DMS114 treated with DMSO at 0.1 percent for 48 hours (cell line): Measurements from ENCODE around the gene EP400.

Experiments used
- DNase-seq: peaks from one replicate; lab custom pipeline; 2025; ENCODE audit not compliant: unreplicated experiment; lab: John Stamatoyannopoulos, UW

Gene EP400

GRCh38 chr12:131923260-131923659 lies 26.5 kb upstream of the EP400 start:
- no peak for DNase-seq

DNA sequence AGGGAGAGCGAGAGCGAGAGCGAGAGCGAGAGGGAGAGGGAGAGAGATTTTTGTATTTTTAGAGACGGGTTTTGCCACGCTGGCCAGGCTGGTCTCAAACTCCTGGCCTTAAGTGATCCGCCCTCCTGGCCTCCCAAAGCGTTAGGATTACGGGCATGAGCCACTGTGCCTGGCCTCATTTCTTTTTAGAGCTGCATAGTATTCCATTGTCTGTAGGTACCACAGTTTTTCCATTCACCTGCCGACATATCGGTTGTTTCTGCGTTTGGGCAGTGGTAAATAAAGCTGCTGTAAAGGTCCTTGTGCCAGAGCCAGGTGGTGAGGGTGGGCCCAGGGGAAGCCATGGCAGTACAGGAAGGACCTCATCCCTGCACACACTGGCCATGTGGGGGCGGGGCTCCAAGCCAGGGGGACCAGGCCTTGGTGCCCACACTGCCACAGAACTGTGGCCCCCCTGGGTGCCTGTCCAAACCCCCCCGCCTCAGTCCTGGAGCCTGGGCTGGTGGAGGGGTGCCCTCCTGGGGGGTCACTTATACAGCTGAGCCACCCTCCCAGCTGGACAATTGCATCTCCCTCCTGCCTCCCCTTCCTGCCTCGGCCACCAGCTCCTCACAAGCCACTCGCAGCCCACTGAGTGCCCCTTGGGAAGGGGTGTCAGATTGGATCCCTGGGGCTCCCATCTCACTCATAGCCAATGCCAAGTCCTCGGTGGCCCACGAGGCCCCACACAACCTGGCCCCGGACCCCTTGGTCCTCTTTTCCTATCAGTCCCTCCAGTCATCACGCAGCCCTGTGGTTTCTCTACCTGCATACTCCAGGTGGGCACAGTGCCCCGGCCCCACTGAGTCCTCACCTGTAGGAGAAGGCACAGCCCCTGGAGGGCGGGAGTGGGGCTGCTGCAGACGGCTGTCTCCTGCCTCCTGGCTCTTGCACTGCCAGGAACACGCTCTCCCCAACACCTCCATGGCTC lies 22.3 kb upstream of the EP400 start:
- no peak for DNase-seq

DNA sequence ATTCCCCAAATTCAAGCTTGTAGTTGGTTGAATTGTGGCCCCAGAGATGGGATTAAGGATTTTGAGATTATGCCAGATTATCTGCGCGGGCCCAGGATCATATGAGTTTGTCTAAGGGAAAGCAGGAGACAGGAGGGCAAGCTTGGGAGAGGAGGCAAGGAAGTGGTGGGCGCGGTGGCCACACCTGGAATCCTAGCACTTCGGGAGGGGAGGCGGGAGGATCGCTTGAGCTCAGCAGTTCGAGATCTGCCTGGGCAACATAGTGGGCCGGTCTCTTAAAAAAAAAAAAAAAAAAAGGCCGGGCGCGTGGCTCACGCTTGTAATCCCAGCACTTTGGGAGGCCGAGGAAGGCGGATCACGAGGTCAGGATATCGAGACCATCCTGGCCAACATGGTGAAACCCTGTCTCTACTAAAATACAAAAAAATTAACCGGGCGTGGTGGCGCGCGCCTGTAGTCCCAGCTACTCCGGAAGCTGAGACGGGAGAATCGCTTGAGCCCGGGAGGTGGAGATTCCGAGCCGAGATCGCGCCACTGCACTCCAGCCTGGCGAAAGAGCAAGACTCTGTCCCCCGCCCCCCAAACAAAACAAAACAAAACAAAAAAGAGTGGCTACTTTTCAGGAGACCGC lies 21.5 kb upstream of the EP400 start:
- no peak for DNase-seq

GRCh38 chr12:131928711-131929580 lies 20.8 kb upstream of the EP400 start, which contains the start of gene PUS1:
Gene PUS1, plus strand, starts transcription at chr12:131929276. Its CDS starts 447 bp downstream, at chr12:131929723.
- DNase-seq = peak; percentile 83

GRCh38 chr12:131929581-131930456 lies 19.9 kb upstream of the EP400 start:
- no peak for DNase-seq

- no peak for DNase-seq
These were observed 19.2 kb upstream of the EP400 start for GRCh38 chr12:131930510-131930909.

GRCh38 chr12:131933387-131933786 lies 16.4 kb upstream of the EP400 start:
- no peak for DNase-seq

- DNase-seq = no peak
These were observed 15.2 kb upstream of the EP400 start for GRCh38 chr12:131934535-131934934.

DNA sequence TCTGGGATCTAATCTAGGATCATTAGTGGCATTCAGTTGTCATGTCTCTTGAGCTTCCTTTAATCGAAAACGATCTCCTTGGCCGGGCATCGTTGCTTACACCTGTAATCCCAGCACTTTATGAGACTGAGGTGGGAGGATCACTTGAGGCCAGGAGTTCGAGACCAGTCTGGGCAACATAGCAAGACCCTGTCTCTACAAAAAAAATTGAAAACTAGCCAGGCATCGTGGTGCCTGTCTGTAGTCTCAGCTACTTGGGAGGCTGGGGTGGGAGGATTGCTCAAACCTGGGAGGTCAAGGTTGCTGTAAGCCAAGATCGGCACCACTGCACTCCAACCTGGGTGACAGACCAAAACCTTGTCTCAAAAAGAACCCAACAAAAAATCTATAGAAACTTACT lies 11.7 kb upstream of the EP400 start:
- no peak for DNase-seq

GRCh38 chr12:131939007-131939406 lies 10.7 kb upstream of the EP400 start:
- no peak for DNase-seq

DNA sequence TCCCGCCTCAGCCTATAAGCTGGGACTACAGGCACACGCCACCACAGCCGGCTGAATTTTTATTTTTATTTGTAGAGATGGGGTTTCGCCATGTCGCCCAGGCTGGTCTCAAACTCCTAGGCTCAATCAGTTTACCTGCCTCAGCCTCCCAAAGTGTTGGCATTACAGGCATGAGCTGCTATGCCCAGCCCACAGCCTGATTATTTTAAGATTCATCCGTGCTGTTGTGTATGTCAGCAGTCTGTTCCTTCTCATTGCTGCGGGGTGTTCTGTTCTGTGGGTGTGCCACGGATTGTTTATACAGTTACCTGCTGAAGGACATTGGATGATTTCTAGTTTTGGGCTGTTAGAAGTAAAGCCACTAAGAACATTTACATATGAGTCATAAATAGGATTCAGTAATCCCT lies 9.6 kb upstream of the EP400 start:
- no peak for DNase-seq

- DNase-seq = no peak
These were observed 8.4 kb upstream of the EP400 start for GRCh38 chr12:131941116-131941986.

DNA sequence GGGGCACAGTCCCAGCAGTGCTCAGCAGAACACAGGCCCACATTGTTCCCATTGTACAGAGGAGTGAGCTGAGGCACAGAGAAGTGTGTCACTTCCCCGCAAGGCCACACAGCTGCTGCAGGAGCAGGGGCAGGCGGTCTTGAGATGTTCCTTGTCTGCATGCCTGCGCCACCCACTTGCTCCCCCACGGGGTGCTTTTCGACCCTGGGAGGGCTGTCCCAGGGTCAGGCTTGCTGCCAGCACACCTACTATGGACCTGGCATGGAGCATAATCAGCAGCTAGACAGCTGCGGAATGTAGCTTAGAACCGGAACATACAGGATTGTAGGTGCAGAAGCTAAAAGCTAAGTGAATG lies 7.8 kb upstream of the EP400 start:
- DNase-seq = no peak

DNA sequence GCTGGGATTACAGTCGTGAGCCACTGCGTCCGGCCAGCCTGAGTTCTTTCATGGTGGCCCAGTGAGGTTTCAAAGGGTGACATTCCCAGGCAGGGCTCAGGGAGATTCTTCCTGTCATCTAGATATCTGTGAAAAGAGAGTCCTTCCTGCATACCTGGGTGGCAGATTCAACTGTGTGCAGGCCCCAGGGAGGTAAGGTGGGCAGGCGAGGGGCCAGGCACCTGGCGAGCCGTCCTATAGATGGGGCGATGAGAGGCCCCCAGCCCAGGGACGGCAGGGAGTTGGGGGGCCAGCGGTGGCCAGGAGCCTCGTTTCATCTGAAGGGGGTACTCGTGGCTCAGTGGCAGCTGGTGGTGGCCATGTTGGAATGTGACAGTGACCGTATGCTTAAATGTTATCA lies 7.1 kb upstream of the EP400 start:
- no peak for DNase-seq

GRCh38 chr12:131943389-131943788 lies 6.4 kb upstream of the EP400 start:
- no peak for DNase-seq

DNA sequence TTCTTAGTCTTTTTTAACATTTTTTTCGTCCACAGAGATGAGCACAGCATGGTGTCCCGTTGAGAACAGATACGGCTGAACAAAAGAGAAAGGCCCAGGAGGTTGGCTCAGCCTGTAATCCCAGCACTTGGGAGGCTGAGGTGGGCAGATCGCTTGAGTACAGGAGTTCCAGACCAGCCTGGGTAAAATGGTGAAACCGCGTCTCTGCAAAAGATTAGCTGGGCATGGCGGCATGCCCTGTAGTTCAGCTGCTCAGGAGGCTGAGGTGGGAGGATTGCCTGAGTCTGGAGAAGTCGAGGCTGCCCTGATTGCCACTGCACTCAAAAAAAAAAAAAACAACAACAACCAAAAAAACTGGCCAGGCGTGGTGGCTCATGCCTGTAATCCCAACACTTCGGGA lies 5.9 kb upstream of the EP400 start:
- DNase-seq = no peak

DNA sequence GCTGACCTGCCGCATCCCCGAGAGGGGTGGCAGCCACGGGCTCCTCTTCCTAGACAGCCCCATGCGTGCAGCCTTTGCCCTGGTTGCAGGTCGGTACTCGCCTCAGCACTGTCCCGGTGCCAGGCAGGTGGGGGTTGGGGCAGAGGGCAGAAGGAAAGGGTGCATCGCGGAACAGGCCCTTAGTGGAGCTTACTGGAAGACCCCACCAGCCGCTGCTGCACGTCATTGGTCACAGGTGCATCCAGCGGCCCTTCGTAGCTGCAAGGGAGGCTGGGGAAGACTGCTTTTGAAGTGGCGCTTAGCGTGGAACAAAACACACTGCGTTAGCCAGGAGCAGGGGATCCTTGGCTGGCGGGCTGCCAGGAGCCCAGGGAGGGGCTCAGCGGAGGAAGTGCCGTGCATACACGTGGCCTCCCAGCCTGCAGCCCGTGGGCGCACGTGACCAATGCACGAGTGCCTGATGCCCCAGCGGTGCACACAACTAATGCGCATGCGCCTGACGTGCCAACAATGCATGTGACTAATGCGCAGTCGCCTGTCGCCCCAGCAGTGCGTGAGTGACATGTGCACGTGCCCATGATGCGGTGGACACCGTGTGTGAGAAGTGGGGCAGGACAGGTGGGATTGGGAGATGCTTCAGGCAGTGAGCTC lies 5.0 kb upstream of the EP400 start:
- DNase-seq = no peak

DNA sequence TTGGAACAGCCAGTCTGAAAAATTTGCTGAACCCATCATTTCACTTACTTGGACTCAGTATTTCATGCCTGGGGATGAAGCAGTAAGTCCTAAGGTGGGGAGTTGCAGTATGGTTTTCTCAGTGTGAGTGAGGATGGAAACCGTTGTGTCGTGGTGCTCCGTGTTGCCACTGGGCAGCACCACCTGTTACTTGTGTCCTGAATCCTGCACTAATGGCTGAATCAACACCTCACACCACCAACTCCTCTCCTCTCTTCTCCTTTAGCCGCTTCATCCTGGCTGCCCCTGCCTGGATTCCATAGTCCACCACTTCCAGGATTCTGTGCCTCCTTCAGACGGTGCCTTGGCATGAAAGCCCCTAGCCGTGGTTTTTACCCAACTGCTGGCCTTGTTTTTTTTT lies 3.0 kb upstream of the EP400 start:
- no peak for DNase-seq

DNA sequence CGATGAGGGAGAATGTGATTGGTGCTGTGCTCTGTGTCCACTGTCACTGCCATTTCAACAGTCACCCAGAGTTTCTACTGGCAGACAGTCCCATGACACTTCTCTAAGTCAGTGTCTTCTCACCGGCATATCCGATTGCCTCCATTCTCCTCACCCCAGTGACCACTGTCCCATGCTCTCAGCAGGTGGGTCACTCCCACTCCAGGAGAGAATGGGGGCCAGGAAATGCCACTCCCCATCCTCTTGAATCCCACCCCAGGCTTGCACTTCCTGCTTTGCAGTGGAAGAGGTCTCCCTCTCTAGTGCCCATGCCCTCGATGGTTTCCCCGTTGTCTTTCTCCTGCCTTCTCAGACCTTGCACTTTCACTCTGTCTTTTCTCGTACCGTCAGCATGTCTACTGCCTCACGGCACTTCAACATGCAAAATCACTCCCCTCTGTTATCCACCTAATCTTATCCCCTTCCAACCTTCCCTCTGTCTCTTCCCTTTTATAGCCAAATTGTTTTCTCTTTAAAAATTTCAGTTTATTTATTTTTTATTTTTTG lies 2.2 kb upstream of the EP400 start:
- DNase-seq = no peak
